Measurements from ENCODE around the gene CUEDC2.

Gene CUEDC2

DNA sequence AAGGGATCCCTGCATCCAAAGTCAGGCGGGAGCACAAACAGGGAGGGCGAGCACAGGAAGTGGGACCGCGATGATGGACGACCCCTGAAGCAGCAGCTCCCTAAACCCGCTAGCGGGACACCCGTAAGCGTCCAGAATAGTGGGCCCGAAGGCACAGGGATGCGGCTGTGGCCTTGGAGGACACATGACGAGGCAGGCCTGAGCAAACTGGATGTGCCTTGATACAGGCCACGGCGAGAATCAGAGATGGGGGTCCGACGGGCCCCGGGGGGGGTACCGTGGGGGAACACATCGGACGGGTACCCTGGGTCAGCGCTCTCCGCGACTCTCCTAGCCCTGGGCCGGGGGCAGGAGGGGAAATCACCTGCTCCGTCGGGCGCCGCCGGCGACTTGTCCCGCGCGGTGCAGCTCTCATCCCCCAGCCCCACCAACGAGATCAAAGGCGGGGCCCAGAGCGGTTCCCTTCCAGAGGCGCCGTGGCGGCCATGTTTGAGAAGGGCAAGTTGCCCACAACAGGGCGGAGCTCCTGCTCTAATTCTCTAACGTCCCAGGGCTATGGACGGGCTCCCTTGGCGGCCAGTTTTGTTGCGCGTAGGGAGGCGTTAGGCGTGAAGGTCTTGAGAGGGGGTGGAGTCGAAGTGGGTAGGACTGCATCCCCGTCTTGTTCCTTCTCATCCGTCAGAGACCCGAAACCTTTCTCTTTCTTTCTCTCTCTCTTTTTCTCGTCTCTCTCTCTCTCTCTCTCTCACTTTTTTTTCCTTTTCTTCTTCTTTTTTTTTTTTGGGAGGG, at the start of gene CUEDC2:
TSS of gene CUEDC2 (minus strand) at position 413 of the 789 bp plus-strand sequence. CDS start 7,386 bp downstream, outside the sequence.
- Histone ChIP-seq H3K9ac (ENCODE audit: low read depth in 1 of 2, low read length in 2 of 2) (peak within 1 kb of the TSS; percentile 84 to 99), H3K4me1 (ENCODE audit: control insufficient read depth in 1 of 2, insufficient read depth in 2 of 2, low read length in 2 of 2) (peaks cover 18 to 41% of the 10 kb centered on the region in 2 donors), H3K27me3 (ENCODE audit: control insufficient read depth in 1 of 2, insufficient read depth in 2 of 2, low read length in 2 of 2) (no peaks in the 10 kb centered on the region), H3K4me3 (ENCODE audit: low read depth in 1 of 2, low read length in 2 of 2) (peak within 1 kb of the TSS; percentile 88), H3K9me3 (ENCODE audit: control insufficient read depth in 1 of 2, low read length in 2 of 2) (no peaks in the 10 kb centered on the region), H3K36me3 (ENCODE audit: control insufficient read depth in 1 of 2, insufficient read depth in 2 of 2, low read length in 2 of 2) (no peaks in the 10 kb centered on the region), H3K27ac (ENCODE audit: low read depth, low read length) (peak within 1 kb of the TSS; percentile 17)

GRCh38 chr10:102480396-102480795, 48.0 kb upstream of the CUEDC2 start:
- Histone ChIP-seq H3K4me1 (ENCODE audit: control insufficient read depth in 1 of 2, insufficient read depth in 2 of 2, low read length in 2 of 2) (no peaks in the 10 kb centered on the region), H3K9me3 (ENCODE audit: control insufficient read depth in 1 of 2, low read length in 2 of 2) (no peaks in the 10 kb centered on the region), H3K36me3 (ENCODE audit: control insufficient read depth in 1 of 2, insufficient read depth in 2 of 2, low read length in 2 of 2) (peaks cover 41 to 67% of the 10 kb centered on the region in 2 donors), H3K27ac (ENCODE audit: low read depth, low read length) (no peak overlapping the region), H3K9ac (ENCODE audit: low read depth in 1 of 2, low read length in 2 of 2) (no peak overlapping the region), H3K27me3 (ENCODE audit: control insufficient read depth in 1 of 2, insufficient read depth in 2 of 2, low read length in 2 of 2) (no peaks in the 10 kb centered on the region), H3K4me3 (ENCODE audit: low read depth in 1 of 2, low read length in 2 of 2) (no peak overlapping the region)

- Histone ChIP-seq H3K9ac (ENCODE audit: low read depth in 1 of 2, low read length in 2 of 2) (no peak overlapping the region), H3K27me3 (ENCODE audit: control insufficient read depth in 1 of 2, insufficient read depth in 2 of 2, low read length in 2 of 2) (no peaks in the 10 kb centered on the region), H3K27ac (ENCODE audit: low read depth, low read length) (no peak overlapping the region), H3K36me3 (ENCODE audit: control insufficient read depth in 1 of 2, insufficient read depth in 2 of 2, low read length in 2 of 2) (peaks cover 34 to 60% of the 10 kb centered on the region in 2 donors), H3K4me1 (ENCODE audit: control insufficient read depth in 1 of 2, insufficient read depth in 2 of 2, low read length in 2 of 2) (no peaks in the 10 kb centered on the region), H3K4me3 (ENCODE audit: low read depth in 1 of 2, low read length in 2 of 2) (no peak overlapping the region), H3K9me3 (ENCODE audit: control insufficient read depth in 1 of 2, low read length in 2 of 2) (no peaks in the 10 kb centered on the region)
Measured at GRCh38 chr10:102479651-102480050, 47.3 kb upstream of the CUEDC2 start.

DNA sequence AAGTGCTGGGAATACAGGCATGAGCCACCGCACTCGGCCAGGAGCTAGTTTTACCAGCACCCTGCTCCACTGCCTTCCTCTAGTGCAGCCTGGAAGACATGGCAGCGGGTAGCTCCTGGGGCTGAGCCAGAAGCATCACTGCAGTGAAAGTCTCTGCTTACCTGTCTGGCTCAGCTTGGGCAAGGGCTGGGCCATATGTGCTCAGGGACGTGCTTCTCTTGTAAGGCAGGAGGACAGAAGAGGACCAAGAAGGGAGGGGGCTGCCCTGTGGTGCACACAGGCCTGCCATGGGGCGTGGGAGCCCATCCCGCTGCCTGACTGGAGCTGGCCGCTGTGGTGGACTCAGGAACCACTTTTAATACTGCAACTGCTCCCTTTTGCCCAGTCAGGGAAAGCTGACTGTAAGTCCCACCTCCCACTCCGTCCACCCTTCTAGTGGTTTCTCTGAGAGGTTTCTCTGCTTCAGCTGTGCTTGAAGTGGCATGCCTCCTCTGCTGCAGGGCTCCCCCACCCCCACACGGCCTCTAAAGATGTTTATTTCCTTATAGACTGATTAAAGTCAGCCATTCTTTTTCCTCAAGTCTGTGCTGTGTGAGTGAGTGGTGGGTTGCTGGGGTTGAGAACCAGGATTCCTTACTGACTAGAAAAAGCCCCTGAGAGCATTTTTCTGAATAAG, 44.2 kb upstream of the CUEDC2 start:
- no peak overlapping the region for H3K9ac ChIP-seq (ENCODE audit: low read depth in 1 of 2, low read length in 2 of 2)
- H3K27me3 ChIP-seq (ENCODE audit: control insufficient read depth in 1 of 2, insufficient read depth in 2 of 2, low read length in 2 of 2), result no peaks in the 10 kb centered on the region
- H3K4me3 ChIP-seq (ENCODE audit: low read depth in 1 of 2, low read length in 2 of 2), result no peak overlapping the region
- peaks cover 0 to 6% of the 10 kb centered on the region in 2 donors for H3K4me1 ChIP-seq (ENCODE audit: control insufficient read depth in 1 of 2, insufficient read depth in 2 of 2, low read length in 2 of 2)
- H3K36me3 ChIP-seq (ENCODE audit: control insufficient read depth in 1 of 2, insufficient read depth in 2 of 2, low read length in 2 of 2), result peaks cover 12 to 34% of the 10 kb centered on the region in 2 donors
- H3K9me3 ChIP-seq (ENCODE audit: control insufficient read depth in 1 of 2, low read length in 2 of 2), result no peaks in the 10 kb centered on the region
- no peak overlapping the region for H3K27ac ChIP-seq (ENCODE audit: low read depth, low read length)

GRCh38 chr10:102475451-102476040, 43.2 kb upstream of the CUEDC2 start:
- H3K9me3 ChIP-seq (ENCODE audit: control insufficient read depth in 1 of 2, low read length in 2 of 2), result no peaks in the 10 kb centered on the region
- peaks cover 2 to 23% of the 10 kb centered on the region in 2 donors for H3K36me3 ChIP-seq (ENCODE audit: control insufficient read depth in 1 of 2, insufficient read depth in 2 of 2, low read length in 2 of 2)
- H3K9ac ChIP-seq (ENCODE audit: low read depth in 1 of 2, low read length in 2 of 2), result no peak overlapping the region
- H3K27ac ChIP-seq (ENCODE audit: low read depth, low read length), result no peak overlapping the region
- H3K4me3 ChIP-seq (ENCODE audit: low read depth in 1 of 2, low read length in 2 of 2), result no peak overlapping the region
- no peaks in the 10 kb centered on the region for H3K27me3 ChIP-seq (ENCODE audit: control insufficient read depth in 1 of 2, insufficient read depth in 2 of 2, low read length in 2 of 2)
- H3K4me1 ChIP-seq (ENCODE audit: control insufficient read depth in 1 of 2, insufficient read depth in 2 of 2, low read length in 2 of 2), result peaks cover 0 to 6% of the 10 kb centered on the region in 2 donors

DNA sequence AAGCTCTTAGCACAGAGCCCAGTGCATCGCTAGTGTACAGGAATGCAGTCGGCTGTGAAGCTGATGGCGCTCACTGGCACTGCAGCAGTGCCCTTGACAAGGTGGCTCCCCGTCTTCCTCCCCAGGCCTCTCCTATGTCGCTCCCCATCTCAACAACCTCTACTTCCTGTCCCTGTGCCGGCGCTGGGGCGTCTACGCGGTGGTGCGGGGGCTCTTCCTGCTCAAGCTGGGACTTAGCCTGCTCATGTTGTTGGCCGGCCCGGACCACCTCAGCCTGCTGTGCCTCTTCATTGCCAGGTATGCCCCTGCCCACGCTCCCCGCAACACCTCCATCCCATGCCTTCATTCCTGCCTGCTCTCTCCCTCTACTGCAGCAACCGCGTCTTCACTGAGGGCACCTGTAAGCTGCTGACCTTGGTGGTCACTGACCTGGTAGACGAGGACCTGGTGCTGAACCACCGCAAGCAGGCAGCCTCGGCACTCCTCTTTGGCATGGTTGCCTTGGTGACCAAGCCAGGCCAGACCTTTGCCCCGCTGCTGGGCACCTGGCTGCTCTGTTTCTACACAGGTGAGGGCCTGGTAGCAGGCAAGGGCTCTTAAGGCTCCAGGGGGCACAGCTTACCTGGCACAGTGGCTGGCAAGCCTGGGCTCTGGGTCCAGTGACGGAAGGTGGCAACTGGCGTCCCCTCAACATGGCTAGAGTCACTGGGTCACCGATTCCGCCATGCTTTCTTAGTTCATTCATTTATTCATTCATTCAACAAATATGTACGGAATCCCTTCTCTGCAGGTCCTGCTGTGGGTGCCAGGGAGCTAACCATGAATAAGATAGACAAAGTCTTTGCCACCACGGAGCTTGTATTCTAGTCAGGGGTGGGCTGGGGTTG, 41.3 kb upstream of the CUEDC2 start:
- H3K27me3 ChIP-seq (ENCODE audit: control insufficient read depth in 1 of 2, insufficient read depth in 2 of 2, low read length in 2 of 2), result no peaks in the 10 kb centered on the region
- no peak overlapping the region for H3K4me3 ChIP-seq (ENCODE audit: low read depth in 1 of 2, low read length in 2 of 2)
- peaks cover 0 to 6% of the 10 kb centered on the region in 2 donors for H3K4me1 ChIP-seq (ENCODE audit: control insufficient read depth in 1 of 2, insufficient read depth in 2 of 2, low read length in 2 of 2)
- peaks cover 0 to 8% of the 10 kb centered on the region in 2 donors for H3K36me3 ChIP-seq (ENCODE audit: control insufficient read depth in 1 of 2, insufficient read depth in 2 of 2, low read length in 2 of 2)
- H3K27ac ChIP-seq (ENCODE audit: low read depth, low read length), result no peak overlapping the region
- H3K9me3 ChIP-seq (ENCODE audit: control insufficient read depth in 1 of 2, low read length in 2 of 2), result no peaks in the 10 kb centered on the region
- H3K9ac ChIP-seq (ENCODE audit: low read depth in 1 of 2, low read length in 2 of 2), result no peak overlapping the region

- H3K4me1 ChIP-seq (ENCODE audit: control insufficient read depth in 1 of 2, insufficient read depth in 2 of 2, low read length in 2 of 2), result peaks cover 0 to 6% of the 10 kb centered on the region in 2 donors
- no peaks in the 10 kb centered on the region for H3K9me3 ChIP-seq (ENCODE audit: control insufficient read depth in 1 of 2, low read length in 2 of 2)
- no peak overlapping the region for H3K27ac ChIP-seq (ENCODE audit: low read depth, low read length)
- H3K27me3 ChIP-seq (ENCODE audit: control insufficient read depth in 1 of 2, insufficient read depth in 2 of 2, low read length in 2 of 2), result no peaks in the 10 kb centered on the region
- peaks cover 0 to 4% of the 10 kb centered on the region in 2 donors for H3K36me3 ChIP-seq (ENCODE audit: control insufficient read depth in 1 of 2, insufficient read depth in 2 of 2, low read length in 2 of 2)
- H3K4me3 ChIP-seq (ENCODE audit: low read depth in 1 of 2, low read length in 2 of 2), result no peak overlapping the region
- no peak overlapping the region for H3K9ac ChIP-seq (ENCODE audit: low read depth in 1 of 2, low read length in 2 of 2)
Measured at GRCh38 chr10:102470579-102471546, 38.5 kb upstream of the CUEDC2 start.

GRCh38 chr10:102468683-102469082, 36.3 kb upstream of the CUEDC2 start:
- Histone ChIP-seq H3K4me3 (ENCODE audit: low read depth in 1 of 2, low read length in 2 of 2) (no peak overlapping the region), H3K27ac (ENCODE audit: low read depth, low read length) (no peak overlapping the region)

GRCh38 chr10:102467971-102468438, 35.6 kb upstream of the CUEDC2 start:
- no peaks in the 10 kb centered on the region for H3K9me3 ChIP-seq (ENCODE audit: control insufficient read depth in 1 of 2, low read length in 2 of 2)
- H3K4me1 ChIP-seq (ENCODE audit: control insufficient read depth in 1 of 2, insufficient read depth in 2 of 2, low read length in 2 of 2), result peaks cover 7 to 9% of the 10 kb centered on the region in 2 donors
- no peaks in the 10 kb centered on the region for H3K27me3 ChIP-seq (ENCODE audit: control insufficient read depth in 1 of 2, insufficient read depth in 2 of 2, low read length in 2 of 2)
- peak overlapping the region; percentile 43 to 50 for H3K4me3 ChIP-seq (ENCODE audit: low read depth in 1 of 2, low read length in 2 of 2)
- no peaks in the 10 kb centered on the region for H3K36me3 ChIP-seq (ENCODE audit: control insufficient read depth in 1 of 2, insufficient read depth in 2 of 2, low read length in 2 of 2)
- H3K9ac ChIP-seq (ENCODE audit: low read depth in 1 of 2, low read length in 2 of 2), result no peak overlapping the region
- no peak overlapping the region for H3K27ac ChIP-seq (ENCODE audit: low read depth, low read length)

More at GRCh38 chr10:102468683-102469082, 36.3 kb upstream of the CUEDC2 start:
- Histone ChIP-seq H3K4me1 (ENCODE audit: control insufficient read depth in 1 of 2, insufficient read depth in 2 of 2, low read length in 2 of 2) (peaks cover 2 to 8% of the 10 kb centered on the region in 2 donors), H3K36me3 (ENCODE audit: control insufficient read depth in 1 of 2, insufficient read depth in 2 of 2, low read length in 2 of 2) (peaks cover 0 to under 1% of the 10 kb centered on the region in 2 donors), H3K9ac (ENCODE audit: low read depth in 1 of 2, low read length in 2 of 2) (no peak overlapping the region), H3K9me3 (ENCODE audit: control insufficient read depth in 1 of 2, low read length in 2 of 2) (no peaks in the 10 kb centered on the region), H3K27me3 (ENCODE audit: control insufficient read depth in 1 of 2, insufficient read depth in 2 of 2, low read length in 2 of 2) (no peaks in the 10 kb centered on the region)

Measured in duodenal mucosa (tissue), 2 donors.